DND-41 (cell line): ENCODE measurements around the gene CYP2J2.

Experiments used
- ATAC-seq: fragments of 200-7000 bp; cut with Tn5 transposase; 3 replicates; pipeline ENCODE4 v1.9.1; 2021; ENCODE audit warnings: low read depth; ENCODE audit not compliant: insufficient read depth
- DNase-seq: peaks from one replicate; pipeline ENCODE4 v3.0.0-alpha.2; 2020
- H2AFZ ChIP-seq: 2 replicates; pipeline ENCODE4 v1.6.0; 2012; ENCODE audit warnings: low read depth, low read length
- H3K27ac ChIP-seq: 2 replicates; pipeline ENCODE4 v1.5.1; 2012; ENCODE audit warnings: low read length, inconsistent platforms
- H3K27me3 ChIP-seq: fragments of 200-600 bp; sonication (generic); 2 replicates; pipeline ENCODE4 v1.6.0; 2012; ENCODE audit warnings: low read length, mild to moderate bottlenecking, inconsistent platforms; ENCODE audit not compliant: insufficient read depth, poor library complexity
- H3K36me3 ChIP-seq: 2 replicates; pipeline ENCODE4 v1.5.1; 2012; ENCODE audit warnings: low read length, inconsistent platforms; ENCODE audit not compliant: insufficient read depth
- H3K4me1 ChIP-seq: 2 replicates; pipeline ENCODE4 v1.5.1; 2012; ENCODE audit warnings: mild to moderate bottlenecking, low read length; ENCODE audit not compliant: insufficient read depth
- H3K4me2 ChIP-seq: 2 replicates; pipeline ENCODE4 v1.6.0; 2012; ENCODE audit warnings: mild to moderate bottlenecking, moderate library complexity, low read length, inconsistent platforms; ENCODE audit not compliant: insufficient read depth
- H3K4me3 ChIP-seq, 2 experiments: fragments of 200-600 bp in 1 of 2; shearing (Covaris generic) in 1 of 2; 2 replicates each; pipeline ENCODE4 v1.5.1; 2012 to 2016; ENCODE audit warnings: inconsistent platforms in 2 of 2, low read length in 2 of 2, mild to moderate bottlenecking in 2 of 2, low read depth in 1 of 2, moderate library complexity in 1 of 2
- H3K79me2 ChIP-seq: 2 replicates; pipeline ENCODE4 v1.6.0; 2012; ENCODE audit warnings: low read length, inconsistent platforms; ENCODE audit not compliant: insufficient read depth
- H3K9ac ChIP-seq: 2 replicates; pipeline ENCODE4 v1.6.0; 2012; ENCODE audit warnings: low read depth, mild to moderate bottlenecking, inconsistent platforms, low read length, moderate library complexity
- H3K9me3 ChIP-seq: 2 replicates; pipeline ENCODE4 v1.5.1; 2012; ENCODE audit warnings: low read length, moderate library complexity, mild to moderate bottlenecking, inconsistent platforms; ENCODE audit not compliant: insufficient read depth, severe bottlenecking
- H4K20me1 ChIP-seq: 2 replicates; pipeline ENCODE4 v1.6.0; 2012; ENCODE audit warnings: low read length; ENCODE audit not compliant: insufficient read depth
- CTCF ChIP-seq: IDR thresholded peaks from 2 replicates; pipeline ENCODE4 v1.5.1; 2012; ENCODE audit warnings: borderline replicate concordance, low read length, moderate library complexity, mild to moderate bottlenecking; ENCODE audit not compliant: poor library complexity, severe bottlenecking; ENCODE audit errors: extremely low read depth
- EZH2 ChIP-seq: IDR thresholded peaks from 3 replicates; pipeline ENCODE4 v1.6.1; 2012; ENCODE audit warnings: borderline replicate concordance, low read depth, mild to moderate bottlenecking, moderate library complexity, low read length, inconsistent platforms; ENCODE audit not compliant: severe bottlenecking

CYP2J2 gene

GRCh38 chr1:59878370-59878769, 48.2 kb downstream of the CYP2J2 start:
- TF ChIP-seq EZH2 = no peak
- no peak for TF ChIP-seq CTCF
- Histone ChIP-seq H3K9ac (no peak overlapping the region), H3K4me3 (no peak overlapping the region), H2AFZ (no peak overlapping the region), H3K27me3 (no peaks in the 10 kb centered on the region), H3K79me2 (no peaks in the 10 kb centered on the region), H3K9me3 (no peaks in the 10 kb centered on the region), H3K27ac (no peak overlapping the region), H3K4me2 (no peak overlapping the region), H3K4me1 (no peaks in the 10 kb centered on the region), H3K36me3 (no peaks in the 10 kb centered on the region), H4K20me1 (no peaks in the 10 kb centered on the region)
- DNase-seq (no peak), ATAC-seq (no peak)

- Histone ChIP-seq H3K27ac (no peak overlapping the region), H3K36me3 (no peaks in the 10 kb centered on the region), H3K4me2 (no peak overlapping the region), H3K9me3 (no peaks in the 10 kb centered on the region), H3K4me1 (no peaks in the 10 kb centered on the region), H3K4me3 (no peak overlapping the region), H4K20me1 (no peaks in the 10 kb centered on the region), H3K27me3 (no peaks in the 10 kb centered on the region), H3K9ac (no peak overlapping the region), H2AFZ (no peak overlapping the region), H3K79me2 (no peaks in the 10 kb centered on the region)
- TF ChIP-seq CTCF (no peak), EZH2 (no peak)
- ATAC-seq (no peak), DNase-seq (no peak)
Measured at GRCh38 chr1:59877108-59877682, 49.4 kb downstream of the CYP2J2 start.

GRCh38 chr1:59871746-59872145, 54.8 kb downstream of the CYP2J2 start:
- Histone ChIP-seq H3K4me2 (no peak overlapping the region), H3K4me3 (no peak overlapping the region), H3K27me3 (no peaks in the 10 kb centered on the region), H3K4me1 (no peaks in the 10 kb centered on the region), H3K9me3 (no peaks in the 10 kb centered on the region), H3K36me3 (no peaks in the 10 kb centered on the region), H3K79me2 (no peaks in the 10 kb centered on the region), H3K9ac (no peak overlapping the region), H4K20me1 (no peaks in the 10 kb centered on the region), H2AFZ (no peak overlapping the region), H3K27ac (no peak overlapping the region)
- DNase-seq (no peak), ATAC-seq (no peak)
- TF ChIP-seq CTCF = no peak
- TF ChIP-seq EZH2 = no peak

- H4K20me1 ChIP-seq = no peaks in the 10 kb centered on the region
- no peak overlapping the region for H3K4me3 ChIP-seq
- no peak overlapping the region for H2AFZ ChIP-seq
- no peaks in the 10 kb centered on the region for H3K9me3 ChIP-seq
- H3K27ac ChIP-seq = no peak overlapping the region
- H3K27me3 ChIP-seq = peaks cover 11% of the 10 kb centered on the region
- no peaks in the 10 kb centered on the region for H3K79me2 ChIP-seq
- no peak for TF ChIP-seq EZH2
- no peak for TF ChIP-seq CTCF
- ATAC-seq (no peak), DNase-seq (no peak)
- no peak overlapping the region for H3K4me2 ChIP-seq
- H3K4me1 ChIP-seq = no peaks in the 10 kb centered on the region
- no peak overlapping the region for H3K9ac ChIP-seq
- no peaks in the 10 kb centered on the region for H3K36me3 ChIP-seq
Measured at GRCh38 chr1:59866462-59866861, 60.1 kb downstream of the CYP2J2 start.
